ENCODE measurements around the gene FOXP1. TPM values are rescaled to one million over a fixed set of nuclear protein-coding genes. Genes with fewer than 3 reads are reported as not detected.

Gene FOXP1
- total and polyA plus RNA-seq, 2 donors from 2014 or later, result 6.7 to 87.2 TPM

- TF ChIP-seq CTCF (IDR thresholded peaks at IDR 0.05; ENCODE audit: borderline replicate concordance, extremely low read depth, insufficient read depth), result no peak
- H3K27ac ChIP-seq (ENCODE audit: low read depth in 2 of 2, low read length in 2 of 2), result no peak overlapping the region
- H3K9ac ChIP-seq (ENCODE audit: low read length in 3 of 3), result no peak overlapping the region
- no peaks in the 10 kb centered on the region for H3K27me3 ChIP-seq (ENCODE audit: control insufficient read depth, insufficient read depth, low read length)
- DNase-seq (no peak), FAIRE-seq (no peak)
- no peaks in the 10 kb centered on the region for H3K9me3 ChIP-seq (ENCODE audit: control insufficient read depth in 2 of 3, insufficient read depth in 1 of 3, low read length in 3 of 3)
- no peaks in the 10 kb centered on the region for H3K4me1 ChIP-seq (ENCODE audit: control insufficient read depth in 2 of 3, insufficient read depth in 2 of 3, low read depth in 1 of 3, low read length in 3 of 3)
- no peaks in the 10 kb centered on the region for H3K36me3 ChIP-seq (ENCODE audit: control insufficient read depth in 2 of 3, insufficient read depth in 3 of 3, low read length in 3 of 3)
- intact Hi-C loops (cut with DNase I), result no loop called here
- H3K4me3 ChIP-seq (ENCODE audit: low read length in 3 of 3), result no peak overlapping the region
Observed at GRCh38 chr3:71145954-71146353, 437.6 kb downstream of the FOXP1 start.

- no peak for FAIRE-seq
- no peak overlapping the region for H3K27ac ChIP-seq (ENCODE audit: low read depth in 2 of 2, low read length in 2 of 2)
- no peaks in the 10 kb centered on the region for H3K9me3 ChIP-seq (ENCODE audit: control insufficient read depth in 2 of 3, insufficient read depth in 1 of 3, low read length in 3 of 3)
Observed at GRCh38 chr3:71144525-71145253, 438.8 kb downstream of the FOXP1 start.

GRCh38 chr3:71143493-71143892 is 440.0 kb downstream of the FOXP1 start:
- DNase-seq (no peak), FAIRE-seq (no peak)
- no peak overlapping the region for H3K9ac ChIP-seq (ENCODE audit: low read length in 3 of 3)
- no peaks in the 10 kb centered on the region for H3K9me3 ChIP-seq (ENCODE audit: control insufficient read depth in 2 of 3, insufficient read depth in 1 of 3, low read length in 3 of 3)
- no peaks in the 10 kb centered on the region for H3K4me1 ChIP-seq (ENCODE audit: control insufficient read depth in 2 of 3, insufficient read depth in 2 of 3, low read depth in 1 of 3, low read length in 3 of 3)
- H3K27ac ChIP-seq (ENCODE audit: low read depth in 2 of 2, low read length in 2 of 2), result no peak overlapping the region
- no peaks in the 10 kb centered on the region for H3K27me3 ChIP-seq (ENCODE audit: control insufficient read depth, insufficient read depth, low read length)
- intact Hi-C loops (cut with DNase I), result no loop called here
- TF ChIP-seq CTCF (IDR thresholded peaks at IDR 0.05; ENCODE audit: borderline replicate concordance, extremely low read depth, insufficient read depth), result no peak
- H3K36me3 ChIP-seq (ENCODE audit: control insufficient read depth in 2 of 3, insufficient read depth in 3 of 3, low read length in 3 of 3), result no peaks in the 10 kb centered on the region
- H3K4me3 ChIP-seq (ENCODE audit: low read length in 3 of 3), result no peak overlapping the region

More at GRCh38 chr3:71144525-71145253, 438.8 kb downstream of the FOXP1 start:
- no peak for DNase-seq
- Histone ChIP-seq H3K27me3 (ENCODE audit: control insufficient read depth, insufficient read depth, low read length) (no peaks in the 10 kb centered on the region), H3K9ac (ENCODE audit: low read length in 3 of 3) (no peak overlapping the region), H3K4me1 (ENCODE audit: control insufficient read depth in 2 of 3, insufficient read depth in 2 of 3, low read depth in 1 of 3, low read length in 3 of 3) (no peaks in the 10 kb centered on the region), H3K36me3 (ENCODE audit: control insufficient read depth in 2 of 3, insufficient read depth in 3 of 3, low read length in 3 of 3) (no peaks in the 10 kb centered on the region), H3K4me3 (ENCODE audit: low read length in 3 of 3) (no peak overlapping the region)
- intact Hi-C loops (cut with DNase I), result no loop called here
- no peak for TF ChIP-seq CTCF (IDR thresholded peaks at IDR 0.05; ENCODE audit: borderline replicate concordance, extremely low read depth, insufficient read depth)
